GM12872 (cell line): ENCODE measurements around the gene ARHGAP12.

ENCODE experiments used
- CTCF ChIP-seq: IDR thresholded peaks from 3 replicates; pipeline ENCODE4 v1.5.1; 2011; ENCODE audit warnings: low read depth, mild to moderate bottlenecking, low read length, moderate library complexity; ENCODE audit not compliant: insufficient read depth

ARHGAP12 gene

GRCh38 chr10:31759124-31759798 is 169.4 kb downstream of the ARHGAP12 start:
- no peak for TF ChIP-seq CTCF

- no peak for TF ChIP-seq CTCF
These were observed 170.1 kb downstream of the ARHGAP12 start for GRCh38 chr10:31758495-31758894.

- no peak for TF ChIP-seq CTCF
These were observed 170.8 kb downstream of the ARHGAP12 start for GRCh38 chr10:31757831-31758230.

- no peak for TF ChIP-seq CTCF
These were observed 171.2 kb downstream of the ARHGAP12 start for GRCh38 chr10:31757386-31757791.

- TF ChIP-seq CTCF, result no peak
These were observed 171.9 kb downstream of the ARHGAP12 start for GRCh38 chr10:31756729-31757110.

- no peak for TF ChIP-seq CTCF
These were observed 172.4 kb downstream of the ARHGAP12 start for GRCh38 chr10:31756101-31756728.
